K562 (cell line): ENCODE results near the gene BPIFB6. TPM values are rescaled to one million over a fixed set of nuclear protein-coding genes. Genes with fewer than 3 reads are reported as not detected.

Experiments
- ATAC-seq: fragments of 200-7000 bp; cut with Tn5 transposase; 3 replicates; pipeline ENCODE4 v1.9.1; 2020; ENCODE audit warnings: moderate library complexity
- BruUV-seq: library from RNA; stranded (reverse); fragments of 400-500 nt; replicated peaks from 2 replicates; lab custom pipeline; 2021; lab: Mats Ljungman, UMichigan
- CTCF ChIA-PET: fragments of 300-600 bp; formaldehyde crosslinking; extraction: SDS; loops from one replicate; lab custom pipeline; 2021; ENCODE audit warnings: low intra/inter-chr PET ratio; lab: Yijun Ruan, JAX
- POLR2A ChIA-PET: fragments of 300-600, 350-650 bp; sonication (Branson Sonifier 250); formaldehyde crosslinking; extraction: SDS; loops from one replicate; lab custom pipeline; 2021; ENCODE audit warnings: antibody characterized with exemption, inconsistent platforms; lab: Yijun Ruan, JAX
- DNase-seq, 4 experiments: peaks; one replicate each; pipeline versions ENCODE4 v3.0.0 to v3.0.0-alpha.2; 2011 to 2018; ENCODE audit warnings: low spot score in 3 of 4, mixed read lengths in 3 of 4; ENCODE audit errors: extremely low read depth in 1 of 4
- FAIRE-seq: peaks from 2 replicates; lab custom pipeline; 2011; peaks lifted over from hg19 to GRCh38; lab: Jason Lieb, UNC
- H2AFZ ChIP-seq: 2 replicates; pipeline ENCODE4 v1.6.0; 2011; ENCODE audit warnings: low read depth, low read length, control low read depth, inconsistent platforms
- H3K27ac ChIP-seq: fragments of 200-600 bp; 3 replicates; pipeline ENCODE4 v1.8.0; 2011; ENCODE audit warnings: low read depth, mild to moderate bottlenecking, control low read depth, inconsistent platforms, low read length, moderate library complexity, mixed read lengths; ENCODE audit errors: extremely low read depth
- H3K27me3 ChIP-seq, 2 experiments: fragments of 300-600 bp in 1 of 2; 2 replicates in 1 of 2; 3 replicates in 1 of 2; pipeline versions ENCODE4 v1.6.0 to v1.8.0; 2011; ENCODE audit warnings: inconsistent platforms in 2 of 2, low read length in 2 of 2, mild to moderate bottlenecking in 1 of 2, mixed read lengths in 1 of 2, moderate library complexity in 1 of 2; ENCODE audit not compliant: control insufficient read depth in 2 of 2, insufficient read depth in 2 of 2
- H3K36me3 ChIP-seq: fragments of 300-600 bp; 3 replicates; pipeline ENCODE4 v1.8.0; 2011; ENCODE audit warnings: mild to moderate bottlenecking, low read length, inconsistent platforms; ENCODE audit not compliant: control insufficient read depth, insufficient read depth
- H3K4me1 ChIP-seq, 2 experiments: fragments of 200-600 bp in 1 of 2; replicated peaks in 1 of 2; 2 replicates in 1 of 2; 3 replicates in 1 of 2; pipeline versions ENCODE4 v1.5.1 to v1.8.0; 2011; ENCODE audit warnings: inconsistent platforms in 2 of 2, low read length in 2 of 2, mild to moderate bottlenecking in 1 of 2, mixed read lengths in 1 of 2, moderate library complexity in 1 of 2; ENCODE audit not compliant: control insufficient read depth in 2 of 2, insufficient read depth in 2 of 2
- H3K4me2 ChIP-seq: 2 replicates; pipeline ENCODE4 v1.6.1; 2011; ENCODE audit warnings: low read length, control low read depth, inconsistent platforms, mixed read lengths; ENCODE audit not compliant: insufficient read depth
- H3K4me3 ChIP-seq: fragments of 200-600 bp; sonication (generic), shearing (Covaris generic); 2 replicates; pipeline ENCODE4 v1.5.1; 2016; ENCODE audit warnings: control low read depth, inconsistent platforms
- H3K79me2 ChIP-seq: fragments of 200-600 bp; 3 replicates; pipeline ENCODE4 v1.8.0; 2011; ENCODE audit warnings: low read length, inconsistent platforms; ENCODE audit not compliant: control insufficient read depth, insufficient read depth
- H3K9ac ChIP-seq, 2 experiments: 2 replicates each; pipeline versions ENCODE4 v1.6.0 to v1.6.1; 2011; ENCODE audit warnings: low read depth in 2 of 2, low read length in 2 of 2, control low read depth in 1 of 2, inconsistent platforms in 1 of 2, mild to moderate bottlenecking in 1 of 2, mixed read lengths in 1 of 2; ENCODE audit not compliant: insufficient read depth in 1 of 2
- H3K9me1 ChIP-seq: one replicate; pipeline ENCODE4 v1.6.0; 2011; ENCODE audit warnings: inconsistent platforms, mild to moderate bottlenecking, low read length, moderate library complexity; ENCODE audit not compliant: control insufficient read depth, insufficient read depth
- H3K9me3 ChIP-seq: replicated peaks from 2 replicates; pipeline ENCODE4 v1.5.1; 2011; ENCODE audit warnings: low read depth, low read length, inconsistent platforms; ENCODE audit not compliant: control insufficient read depth, insufficient read depth
- H4K20me1 ChIP-seq: replicated peaks from 2 replicates; pipeline ENCODE4 v1.6.1; 2011; ENCODE audit warnings: low read length, inconsistent platforms, mixed read lengths; ENCODE audit not compliant: control insufficient read depth, insufficient read depth
- BCOR ChIP-seq: fragments of 450-650 bp; IDR thresholded peaks from 2 replicates; pipeline ENCODE4 v1.6.1; 2016
- ESRRA ChIP-seq: fragments of 450-650 bp; IDR thresholded peaks from 2 replicates; pipeline ENCODE4 v1.6.1; 2014; ENCODE audit warnings: low read depth, mild to moderate bottlenecking, moderate library complexity, borderline replicate concordance
- NFE2L1 ChIP-seq: fragments of 450-650 bp; IDR thresholded peaks from 2 replicates; pipeline ENCODE4 v1.6.1; 2016; ENCODE audit warnings: missing genetic modification characterization, low read depth, mild to moderate bottlenecking, missing compliant biosample characterization, moderate library complexity, borderline replicate concordance
- WGBS: fragments of 100-300 bp; shearing (Covaris generic); methylation state at CpG from one replicate; pipeline ENCODE4 v1.1.6; 2016; ENCODE audit warnings: low coverage, mixed read lengths; ENCODE audit not compliant: insufficient coverage; ENCODE audit errors: missing lambda C conversion rate; 5-methylcytosine and 5-hydroxymethylcytosine counted together
- in situ Hi-C: fragments of 300-500 bp; cut with MboI; formaldehyde crosslinking; loops from 4 replicates; pipeline ENCODE4 v1.15.0; 2018; ENCODE audit warnings: inconsistent platforms, mixed read lengths
- intact Hi-C: fragments of 100-400 bp; cut with micrococcal nuclease; formaldehyde crosslinking; loops from 2 replicates; pipeline ENCODE4 v1.14.2; 2022
- polyA plus RNA-seq, 8 experiments: library from polyadenylated mRNA; depleted of rRNA in 4 of 8; stranded (reverse) in 5 of 8; unstranded in 3 of 8; fragments of >200 nt; fragmentation: Nextera tagmentation in 2 of 8; fragmentation: Illumina TruSeq in 1 of 8; extraction: Ambion mirVana in 2 of 8; extraction: Trizol in 1 of 8; gene quantifications; 2 replicates each; pipeline versions ENCODE4 v1.2.1 to v1.2.3, GENCODE V29; 2011 to 2014; ENCODE audit warnings: inconsistent platforms in 1 of 8, missing spikeins in 1 of 8
- total RNA-seq, 7 experiments: library from RNA; depleted of rRNA in 6 of 7; stranded (reverse); fragments of >200 nt in 6 of 7; fragmentation: Illumina TruSeq in 2 of 7; extraction: Trizol in 2 of 7; gene quantifications; 2 replicates each; pipeline versions ENCODE4 v1.2.1 to v1.2.3, GENCODE V29; 2011 to 2021; ENCODE audit warnings: low replicate concordance in 1 of 7

Gene BPIFB6
- total and polyA plus RNA-seq, 9 of the 15 experiments (the other 6 are each of a cell fraction or from before 2014, with no cell fraction given) = not detected

DNA sequence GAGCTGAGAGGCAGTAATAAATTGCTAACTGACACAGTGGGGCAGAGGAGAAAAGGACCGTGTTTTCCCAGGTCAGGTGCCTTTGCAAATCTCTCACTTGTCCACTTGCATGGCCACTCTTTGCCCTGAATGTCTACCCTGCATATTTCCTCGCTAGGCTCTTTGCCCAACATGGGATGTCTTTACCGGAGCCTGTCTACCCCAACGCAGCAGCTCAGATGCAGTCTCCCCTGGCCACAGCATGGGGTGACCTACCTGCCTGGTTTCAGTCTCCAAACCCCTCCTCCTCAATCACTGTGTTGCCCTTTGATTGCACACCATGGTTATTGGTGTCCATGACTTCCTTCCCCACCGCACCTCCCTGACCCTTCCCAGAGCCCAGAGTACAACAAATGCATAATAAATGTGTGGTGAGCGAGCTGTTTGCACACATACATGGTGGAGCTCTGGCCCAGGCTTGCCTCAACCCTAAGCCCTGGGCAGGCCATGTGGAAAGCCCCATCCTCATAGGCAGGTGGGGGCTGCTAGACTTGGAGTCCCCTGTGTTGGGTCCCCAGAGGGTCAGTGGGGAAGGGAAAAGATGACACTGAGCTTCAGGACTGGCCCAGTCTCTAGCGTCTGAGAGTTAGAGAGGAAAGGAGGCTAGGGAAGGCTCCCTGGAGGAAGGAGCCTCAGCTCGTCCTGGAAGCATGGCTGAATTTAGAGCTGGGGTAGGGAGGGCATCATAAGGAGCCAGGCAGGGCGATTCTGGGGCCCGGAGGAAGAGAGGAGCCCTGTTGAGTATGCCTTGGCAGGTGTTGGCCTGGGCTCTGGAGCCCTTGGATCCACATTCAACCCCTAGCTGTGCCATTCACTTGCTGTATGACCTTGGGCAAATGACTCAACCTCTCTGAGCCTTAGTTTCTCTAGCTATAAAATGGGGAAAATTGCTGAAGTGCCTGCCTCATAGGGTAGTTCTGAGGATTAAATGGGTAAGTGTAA lies 4.4 kb upstream of the BPIFB6 start:
- TF ChIP-seq BCOR = 0 out of 2 replicates have a peak, but pooled peaks have one; percentile 30
- TF ChIP-seq ESRRA = 0 out of 2 replicates have a peak, but pooled peaks have one; percentile 15
- TF ChIP-seq NFE2L1 (tag) = no peak
- TF ChIP-seq, all 486 proteins: peak for 2
- Histone ChIP-seq H3K9me3 (no peaks in the 10 kb centered on the region), H3K4me3 (no peak overlapping the region), H3K79me2 (no peaks in the 10 kb centered on the region), H3K4me2 (no peak overlapping the region), H3K9ac (no peak overlapping the region), H4K20me1 (no peaks in the 10 kb centered on the region; the same call in 1 of the 2 replicates), H3K9me1 (no peaks in the 10 kb centered on the region), H2AFZ (no peak overlapping the region), H3K4me1 (peaks cover 0 to 3% of the 10 kb centered on the region in 2 experiments; a peak in 1 of 5 replicates), H3K27me3 (no peaks in the 10 kb centered on the region; a peak in 2 of 5 replicates), H3K36me3 (no peaks in the 10 kb centered on the region), H3K27ac (no peak overlapping the region)
- FAIRE-seq = no peak
- ATAC-seq = no peak
- no peak for DNase-seq
- ChIA-PET POLR2A (interaction anchor here (0.6 to 1.2 kb wide), 2 partner anchors 8 to 10 kb away, joined by 3 to 7 read pairs; no protein-coding TSS in a partner anchor), CTCF (no interaction called here)
- in situ Hi-C loops (no loop called here), intact Hi-C loops (no loop called here)
- no TSS peak for BruUV-seq
- 2% methylated on average over 8 of the region's 10 CpGs for WGBS
